Measurements from ENCODE around the gene NRG3. TPM values are rescaled to one million over a fixed set of nuclear protein-coding genes. Genes with fewer than 3 reads are reported as not detected.

The NRG3 gene
- total RNA-seq, 1 donor from 2014 or later = not detected

DNA sequence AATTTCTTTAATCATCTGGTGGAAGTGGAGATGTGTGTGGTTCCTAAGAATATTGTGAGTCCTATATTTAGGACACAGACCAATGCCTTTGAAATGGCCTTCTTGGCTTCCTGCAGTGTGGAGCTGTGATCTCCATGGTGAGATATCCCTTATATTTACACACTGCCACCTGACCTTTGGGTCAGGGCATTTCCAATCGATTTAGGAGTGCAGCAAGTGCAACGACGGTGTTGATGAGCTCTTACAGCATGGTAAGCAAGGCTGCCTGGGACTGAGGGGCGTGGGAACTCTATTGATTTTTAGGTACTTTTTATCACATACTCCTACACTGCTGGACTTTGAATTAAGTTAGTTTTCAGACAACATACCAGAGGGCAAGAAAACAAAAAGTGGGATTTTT, 146.0 kb downstream of the NRG3 start:
- H3K4me1 Mint-ChIP-seq (ENCODE audit: low read depth) = no peaks in the 10 kb centered on the region
- no peak overlapping the region for H3K27ac Mint-ChIP-seq (ENCODE audit: unreplicated experiment)
- H3K36me3 Mint-ChIP-seq (ENCODE audit: low read depth) = no peaks in the 10 kb centered on the region
- no peak overlapping the region for H3K4me3 Mint-ChIP-seq (ENCODE audit: unreplicated experiment)
- H3K27me3 Mint-ChIP-seq (ENCODE audit: low read depth) = no peaks in the 10 kb centered on the region
- no peak for DNase-seq (ENCODE audit: low spot score)
- peaks cover 14% of the 10 kb centered on the region for H3K9me3 Mint-ChIP-seq (ENCODE audit: low read depth)
- TF ChIP-seq CTCF (IDR thresholded peaks at IDR 0.05) = no peak

GRCh38 chr10:82027711-82028110, 152.7 kb downstream of the NRG3 start:
- Mint-ChIP-seq H3K9me3 (ENCODE audit: low read depth) (no peaks in the 10 kb centered on the region), H3K36me3 (ENCODE audit: low read depth) (no peaks in the 10 kb centered on the region), H3K27ac (ENCODE audit: unreplicated experiment) (no peak overlapping the region), H3K4me1 (ENCODE audit: low read depth) (no peaks in the 10 kb centered on the region), H3K4me3 (ENCODE audit: unreplicated experiment) (no peak overlapping the region), H3K27me3 (ENCODE audit: low read depth) (no peaks in the 10 kb centered on the region)
- DNase-seq (ENCODE audit: low spot score) = no peak
- no peak for TF ChIP-seq CTCF (IDR thresholded peaks at IDR 0.05)

GRCh38 chr10:82037076-82037475, 162.1 kb downstream of the NRG3 start:
- H3K4me3 Mint-ChIP-seq (ENCODE audit: unreplicated experiment) = no peak overlapping the region
- TF ChIP-seq CTCF (IDR thresholded peaks at IDR 0.05) = no peak
- H3K4me1 Mint-ChIP-seq (ENCODE audit: low read depth) = no peaks in the 10 kb centered on the region
- no peaks in the 10 kb centered on the region for H3K9me3 Mint-ChIP-seq (ENCODE audit: low read depth)
- no peaks in the 10 kb centered on the region for H3K27me3 Mint-ChIP-seq (ENCODE audit: low read depth)
- no peak for DNase-seq (ENCODE audit: low spot score)
- H3K36me3 Mint-ChIP-seq (ENCODE audit: low read depth) = no peaks in the 10 kb centered on the region
- H3K27ac Mint-ChIP-seq (ENCODE audit: unreplicated experiment) = no peak overlapping the region

DNA sequence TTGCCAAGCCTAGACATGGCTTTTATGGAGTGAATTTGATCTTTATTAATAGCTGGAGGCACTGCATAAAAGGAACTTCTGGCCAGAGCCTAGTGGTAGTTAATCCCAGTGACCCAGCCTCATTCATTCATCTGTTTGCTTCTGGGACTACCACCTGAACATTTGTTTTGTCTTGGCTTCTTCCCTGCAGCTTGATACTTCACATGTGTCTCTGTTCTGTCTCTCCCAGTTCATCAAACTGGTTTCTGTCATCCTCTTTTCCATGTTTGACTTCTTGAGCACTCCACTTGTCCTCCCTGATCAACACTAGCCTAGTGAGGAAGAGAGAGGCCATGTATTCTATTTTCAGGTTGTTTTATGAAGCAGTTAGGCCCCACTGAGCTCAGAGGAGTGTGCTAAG, 163.6 kb downstream of the NRG3 start:
- Mint-ChIP-seq H3K27me3 (ENCODE audit: low read depth) (no peaks in the 10 kb centered on the region), H3K9me3 (ENCODE audit: low read depth) (no peaks in the 10 kb centered on the region), H3K4me1 (ENCODE audit: low read depth) (no peaks in the 10 kb centered on the region), H3K4me3 (ENCODE audit: unreplicated experiment) (no peak overlapping the region), H3K27ac (ENCODE audit: unreplicated experiment) (no peak overlapping the region), H3K36me3 (ENCODE audit: low read depth) (no peaks in the 10 kb centered on the region)
- DNase-seq (ENCODE audit: low spot score) = no peak
- no peak for TF ChIP-seq CTCF (IDR thresholded peaks at IDR 0.05)

DNA sequence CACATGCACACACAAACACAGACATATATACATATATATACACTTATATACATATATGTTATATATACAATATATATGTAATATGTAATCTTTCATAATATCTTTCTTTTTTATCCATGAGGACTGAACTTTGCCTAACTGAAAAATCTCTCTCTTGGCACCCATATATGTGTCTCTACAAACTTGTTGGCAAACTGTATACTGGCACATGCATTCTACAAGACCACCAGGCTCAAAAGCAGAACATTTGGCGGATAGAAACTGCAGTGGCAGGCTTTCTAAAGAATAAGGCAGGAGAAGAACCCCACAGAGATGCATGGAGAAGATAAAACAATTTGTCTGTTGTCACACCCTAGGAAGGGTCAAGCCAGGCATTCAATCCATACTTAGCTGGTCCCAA, 165.3 kb downstream of the NRG3 start:
- Mint-ChIP-seq H3K4me1 (ENCODE audit: low read depth) (no peaks in the 10 kb centered on the region), H3K27me3 (ENCODE audit: low read depth) (no peaks in the 10 kb centered on the region), H3K36me3 (ENCODE audit: low read depth) (no peaks in the 10 kb centered on the region), H3K9me3 (ENCODE audit: low read depth) (no peaks in the 10 kb centered on the region), H3K4me3 (ENCODE audit: unreplicated experiment) (no peak overlapping the region), H3K27ac (ENCODE audit: unreplicated experiment) (no peak overlapping the region)
- no peak for TF ChIP-seq CTCF (IDR thresholded peaks at IDR 0.05)
- DNase-seq (ENCODE audit: low spot score) = no peak
